ENCODE data around the gene TMEM18. TPM values are rescaled to one million over a fixed set of nuclear protein-coding genes. Genes with fewer than 3 reads are reported as not detected.

Gene TMEM18
- total and polyA plus RNA-seq, 2 of the 4 experiments (the other 2 are of a cell fraction) = 15.2 to 30.2 TPM

GRCh38 chr2:643334-643733 is 33.9 kb downstream of the TMEM18 start:
- no peak overlapping the region for H2AK5ac ChIP-seq (ENCODE audit: low read depth, low read length)
- H2AK9ac ChIP-seq (replicated peaks; ENCODE audit: low read depth, low read length, poor library complexity) = no peak overlapping the region
- ATAC-seq (ENCODE audit: low read depth) = no peak
- no peak overlapping the region for H3K27ac ChIP-seq (ENCODE audit: insufficient read depth, low read length)
- CTCF ChIA-PET = no interaction called here
- no peak for DNase-seq
- no peak overlapping the region for H3K4me2 ChIP-seq (ENCODE audit: low read depth, low read length)
- no peaks in the 10 kb centered on the region for H4K20me1 ChIP-seq (ENCODE audit: insufficient read depth, low read length)
- intact Hi-C loops (cut with micrococcal nuclease) (no loop called here), in situ Hi-C loops (cut with MboI; ENCODE audit: low sequenced_read_pairs) (no loop called here), dilution Hi-C loops (cut with HindIII; ENCODE audit: low sequenced_read_pairs, unreplicated experiment) (no loop called here)
- no peaks in the 10 kb centered on the region for H3K27me3 ChIP-seq (ENCODE audit: control insufficient read depth, insufficient read depth, low read length)
- H3K56ac ChIP-seq (ENCODE audit: extremely low read depth, insufficient read depth, low read length) = no peak overlapping the region
- H2BK20ac ChIP-seq (ENCODE audit: low read depth, low read length) = no peak overlapping the region
- no peak overlapping the region for H2BK120ac ChIP-seq (ENCODE audit: low read depth, low read length)
- no peak overlapping the region for H2BK5ac ChIP-seq (ENCODE audit: low read depth, low read length, poor library complexity, severe bottlenecking)
- no peaks in the 10 kb centered on the region for H3K9me3 ChIP-seq (ENCODE audit: control insufficient read depth, insufficient read depth, low read length)
- H3K23ac ChIP-seq (ENCODE audit: low read depth, low read length) = no peak overlapping the region
- H3K79me1 ChIP-seq (ENCODE audit: low read depth in 1 of 2, low read length in 2 of 2) = no peaks in the 10 kb centered on the region
- H3K9me1 ChIP-seq (ENCODE audit: insufficient read depth, low read length) = no peaks in the 10 kb centered on the region
- POLR2A ChIA-PET (ENCODE audit: unreplicated experiment) = no interaction called here
- H4K91ac ChIP-seq (ENCODE audit: insufficient read depth, low read depth, low read length) = no peak overlapping the region
- H3K9ac ChIP-seq (ENCODE audit: low read depth, low read length) = no peak overlapping the region
- no peak overlapping the region for H3K4ac ChIP-seq (ENCODE audit: low read depth, low read length)
- H2AFZ ChIP-seq (replicated peaks; ENCODE audit: low read length, poor library complexity) = no peak overlapping the region
- no peak overlapping the region for H2BK15ac ChIP-seq (ENCODE audit: low read depth, low read length)
- no peak overlapping the region for H4K8ac ChIP-seq (ENCODE audit: low read depth in 2 of 2, low read length in 2 of 2)
- no peaks in the 10 kb centered on the region for H3K36me3 ChIP-seq (ENCODE audit: control insufficient read depth, insufficient read depth, low read length)
- BruUV-seq (replicated peaks) = no TSS peak
- WGBS, 2 experiments (ENCODE audit: extremely low coverage in 2 of 2, insufficient read length in 1 of 2) = 65% methylated on average over 4 of the region's 10 CpGs; no CpG with 5 or more reads in 1 of the 2 experiments
- no peak overlapping the region for H3K18ac ChIP-seq (ENCODE audit: low read depth, low read length)
- H3K4me1 ChIP-seq (ENCODE audit: control insufficient read depth, insufficient read depth, low read length) = no peaks in the 10 kb centered on the region
- no peak overlapping the region for H3K14ac ChIP-seq (replicated peaks; ENCODE audit: low read depth, low read length)
- H4K5ac ChIP-seq (ENCODE audit: low read depth, low read length) = no peak overlapping the region
- H3K4me3 ChIP-seq (ENCODE audit: insufficient read depth, low read depth, low read length) = no peak overlapping the region
- TF ChIP-seq CEBPB (IDR thresholded peaks at IDR 0.05; ENCODE audit: low read depth, low read length) (no peak), USF2 (IDR thresholded peaks at IDR 0.05; ENCODE audit: low read depth, low read length) (no peak), MXI1 (IDR thresholded peaks at IDR 0.05; ENCODE audit: borderline replicate concordance, low read depth, low read length) (no peak), SMC3 (IDR thresholded peaks at IDR 0.05; ENCODE audit: low read depth, low read length) (no peak), MAZ (IDR thresholded peaks at IDR 0.05; ENCODE audit: borderline replicate concordance, low read depth, low read length) (no peak), BHLHE40 (IDR thresholded peaks at IDR 0.05; ENCODE audit: low read depth, low read length) (no peak), FOS (IDR thresholded peaks at IDR 0.05; ENCODE audit: low read depth, low read length) (no peak), RAD21 (IDR thresholded peaks at IDR 0.05; ENCODE audit: low read length) (no peak)
- TF ChIP-seq, protein P1, sequence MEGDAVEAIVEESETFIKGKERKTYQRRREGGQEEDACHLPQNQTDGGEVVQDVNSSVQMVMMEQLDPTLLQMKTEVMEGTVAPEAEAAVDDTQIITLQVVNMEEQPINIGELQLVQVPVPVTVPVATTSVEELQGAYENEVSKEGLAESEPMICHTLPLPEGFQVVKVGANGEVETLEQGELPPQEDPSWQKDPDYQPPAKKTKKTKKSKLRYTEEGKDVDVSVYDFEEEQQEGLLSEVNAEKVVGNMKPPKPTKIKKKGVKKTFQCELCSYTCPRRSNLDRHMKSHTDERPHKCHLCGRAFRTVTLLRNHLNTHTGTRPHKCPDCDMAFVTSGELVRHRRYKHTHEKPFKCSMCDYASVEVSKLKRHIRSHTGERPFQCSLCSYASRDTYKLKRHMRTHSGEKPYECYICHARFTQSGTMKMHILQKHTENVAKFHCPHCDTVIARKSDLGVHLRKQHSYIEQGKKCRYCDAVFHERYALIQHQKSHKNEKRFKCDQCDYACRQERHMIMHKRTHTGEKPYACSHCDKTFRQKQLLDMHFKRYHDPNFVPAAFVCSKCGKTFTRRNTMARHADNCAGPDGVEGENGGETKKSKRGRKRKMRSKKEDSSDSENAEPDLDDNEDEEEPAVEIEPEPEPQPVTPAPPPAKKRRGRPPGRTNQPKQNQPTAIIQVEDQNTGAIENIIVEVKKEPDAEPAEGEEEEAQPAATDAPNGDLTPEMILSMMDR (conservative IDR thresholded peaks at IDR 0.05; ENCODE audit: low read depth, low read length) = no peak
- TF ChIP-seq, protein P2, sequence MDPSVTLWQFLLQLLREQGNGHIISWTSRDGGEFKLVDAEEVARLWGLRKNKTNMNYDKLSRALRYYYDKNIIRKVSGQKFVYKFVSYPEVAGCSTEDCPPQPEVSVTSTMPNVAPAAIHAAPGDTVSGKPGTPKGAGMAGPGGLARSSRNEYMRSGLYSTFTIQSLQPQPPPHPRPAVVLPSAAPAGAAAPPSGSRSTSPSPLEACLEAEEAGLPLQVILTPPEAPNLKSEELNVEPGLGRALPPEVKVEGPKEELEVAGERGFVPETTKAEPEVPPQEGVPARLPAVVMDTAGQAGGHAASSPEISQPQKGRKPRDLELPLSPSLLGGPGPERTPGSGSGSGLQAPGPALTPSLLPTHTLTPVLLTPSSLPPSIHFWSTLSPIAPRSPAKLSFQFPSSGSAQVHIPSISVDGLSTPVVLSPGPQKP (IDR thresholded peaks at IDR 0.05; ENCODE audit: borderline replicate concordance, low read depth, low read length) = no peak

All from IMR-90 (cell line).